ENCODE data around the gene FEM1A. TPM values are rescaled to one million over a fixed set of nuclear protein-coding genes. Genes with fewer than 3 reads are reported as not detected.
"Not testable (repeated sequence)": the region's sequence is repeated elsewhere in the genome, so short reads cannot be mapped to it uniquely, and the experiment has no call there.

FEM1A gene
- total RNA-seq, 1 donor from 2014 or later: 20.2 TPM

DNA sequence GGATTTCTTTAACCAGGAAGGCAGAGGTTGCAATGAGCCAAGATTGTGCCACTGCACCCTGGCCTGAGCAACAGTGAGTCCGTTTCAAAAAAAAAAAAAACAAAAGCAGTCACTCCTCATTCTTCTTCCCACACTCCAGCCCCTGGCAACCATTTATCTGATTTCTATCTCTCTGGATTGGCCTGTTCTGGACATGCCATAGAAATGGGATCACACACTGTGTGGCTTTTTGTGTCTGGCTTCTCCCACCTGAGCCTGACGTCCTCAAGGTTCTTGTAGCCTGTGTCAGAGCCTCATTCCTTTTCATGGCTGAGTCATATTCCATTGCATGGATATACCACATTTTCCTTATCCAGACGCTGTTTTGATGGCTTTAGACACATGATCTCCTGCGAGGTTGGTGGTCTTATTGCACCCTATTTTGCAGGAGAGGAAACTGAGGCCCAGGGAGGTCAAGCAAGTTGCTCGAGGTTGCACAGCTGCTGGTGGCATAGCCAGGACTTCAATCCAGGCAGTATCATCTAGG, 15.8 kb upstream of the FEM1A start:
- no peaks in the 10 kb centered on the region for H3K36me3 ChIP-seq
- TF ChIP-seq, protein P1, sequence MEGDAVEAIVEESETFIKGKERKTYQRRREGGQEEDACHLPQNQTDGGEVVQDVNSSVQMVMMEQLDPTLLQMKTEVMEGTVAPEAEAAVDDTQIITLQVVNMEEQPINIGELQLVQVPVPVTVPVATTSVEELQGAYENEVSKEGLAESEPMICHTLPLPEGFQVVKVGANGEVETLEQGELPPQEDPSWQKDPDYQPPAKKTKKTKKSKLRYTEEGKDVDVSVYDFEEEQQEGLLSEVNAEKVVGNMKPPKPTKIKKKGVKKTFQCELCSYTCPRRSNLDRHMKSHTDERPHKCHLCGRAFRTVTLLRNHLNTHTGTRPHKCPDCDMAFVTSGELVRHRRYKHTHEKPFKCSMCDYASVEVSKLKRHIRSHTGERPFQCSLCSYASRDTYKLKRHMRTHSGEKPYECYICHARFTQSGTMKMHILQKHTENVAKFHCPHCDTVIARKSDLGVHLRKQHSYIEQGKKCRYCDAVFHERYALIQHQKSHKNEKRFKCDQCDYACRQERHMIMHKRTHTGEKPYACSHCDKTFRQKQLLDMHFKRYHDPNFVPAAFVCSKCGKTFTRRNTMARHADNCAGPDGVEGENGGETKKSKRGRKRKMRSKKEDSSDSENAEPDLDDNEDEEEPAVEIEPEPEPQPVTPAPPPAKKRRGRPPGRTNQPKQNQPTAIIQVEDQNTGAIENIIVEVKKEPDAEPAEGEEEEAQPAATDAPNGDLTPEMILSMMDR (IDR thresholded peaks at IDR 0.05): no peak
- intact Hi-C loops (cut with DNase I): no loop called here
- no peak overlapping the region for H3K27ac ChIP-seq
- H3K27me3 ChIP-seq: no peaks in the 10 kb centered on the region
- H3K4me1 ChIP-seq: no peaks in the 10 kb centered on the region
- H3K9me3 ChIP-seq: no peaks in the 10 kb centered on the region
- H3K4me3 ChIP-seq: no peak overlapping the region
- no peak for DNase-seq (ENCODE audit: low spot score in 2 of 2)

DNA sequence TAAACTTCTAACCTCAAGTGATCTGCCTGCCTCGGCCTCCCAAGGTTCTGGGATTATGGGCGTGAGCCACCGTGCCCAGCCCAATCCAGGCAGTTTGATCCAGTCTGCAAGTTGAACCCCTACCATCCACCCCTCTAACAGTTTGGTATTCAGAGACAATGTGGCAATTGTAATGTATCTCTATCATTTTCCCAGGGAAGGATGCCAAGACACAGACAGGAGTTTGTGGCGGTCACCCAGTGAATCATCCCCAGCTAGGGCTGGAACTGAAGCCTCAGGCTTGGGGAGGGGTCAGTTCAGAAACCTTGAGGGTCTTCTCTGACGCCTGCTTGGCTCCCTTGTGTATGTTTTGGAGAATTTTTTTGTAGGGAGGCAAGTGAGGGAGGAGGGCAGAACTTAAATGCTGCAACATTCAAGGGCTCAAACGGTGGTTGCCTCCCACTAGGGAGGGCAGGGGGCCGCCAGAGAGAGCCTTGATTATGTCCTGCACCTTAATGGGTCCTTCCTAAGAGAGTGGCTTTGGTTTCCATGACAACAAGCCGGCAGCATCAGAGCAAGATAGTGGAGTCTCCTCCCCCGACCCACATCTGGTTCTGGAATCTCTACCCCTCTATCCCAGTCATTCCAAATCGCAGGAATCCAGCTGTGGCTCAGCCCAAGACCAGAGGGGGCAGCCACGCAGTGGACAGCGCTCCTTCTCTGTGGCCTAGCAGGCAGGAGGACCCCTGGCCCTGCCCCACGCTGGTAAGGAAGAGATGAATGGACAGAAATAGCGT, 14.9 kb upstream of the FEM1A start:
- H3K27me3 ChIP-seq: no peaks in the 10 kb centered on the region
- H3K9me3 ChIP-seq: no peaks in the 10 kb centered on the region
- no peak for DNase-seq (ENCODE audit: low spot score in 2 of 2)
- no peak overlapping the region for H3K27ac ChIP-seq
- TF ChIP-seq, protein P1 (IDR thresholded peaks at IDR 0.05): no peak
- H3K4me1 ChIP-seq: no peaks in the 10 kb centered on the region
- H3K4me3 ChIP-seq: no peak overlapping the region
- intact Hi-C loops (cut with DNase I): no loop called here
- H3K36me3 ChIP-seq: no peaks in the 10 kb centered on the region

DNA sequence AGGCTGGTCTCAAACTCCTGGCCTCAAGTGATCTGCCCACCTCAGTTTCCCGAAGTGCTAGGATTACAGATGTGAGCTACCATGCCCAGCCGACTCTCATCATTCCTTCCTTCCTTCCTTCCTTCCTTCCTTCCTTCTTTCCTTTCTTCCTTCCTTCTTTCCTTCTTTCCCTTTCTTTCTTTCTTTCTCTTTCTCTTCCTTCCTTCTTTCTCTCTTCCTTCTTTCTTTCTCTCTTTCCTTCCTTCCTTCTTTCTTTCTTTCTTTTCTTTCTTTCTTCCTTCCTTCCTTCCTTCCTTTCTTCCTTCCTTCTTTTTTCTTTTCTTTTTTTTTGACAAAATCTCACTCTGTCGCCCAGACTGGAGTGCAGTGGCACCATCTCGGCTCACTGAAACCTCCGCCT, 13.4 kb upstream of the FEM1A start:
- H3K36me3 ChIP-seq; DNase-seq (ENCODE audit: low spot score in 2 of 2); H3K27me3 ChIP-seq; H3K4me3 ChIP-seq; intact Hi-C loops (cut with DNase I); H3K4me1 ChIP-seq; H3K27ac ChIP-seq; H3K9me3 ChIP-seq: not testable (repeated sequence)

- Histone ChIP-seq H3K4me3 (no peak overlapping the region), H3K27ac (no peak overlapping the region), H3K36me3 (no peaks in the 10 kb centered on the region), H3K4me1 (no peaks in the 10 kb centered on the region), H3K9me3 (no peaks in the 10 kb centered on the region), H3K27me3 (no peaks in the 10 kb centered on the region)
- no peak for DNase-seq (ENCODE audit: low spot score in 2 of 2)
- TF ChIP-seq, protein P1 (IDR thresholded peaks at IDR 0.05): no peak
- intact Hi-C loops (cut with DNase I): no loop called here
Observed at GRCh38 chr19:4780860-4781259, 10.7 kb upstream of the FEM1A start.

GRCh38 chr19:4781801-4782200, 9.7 kb upstream of the FEM1A start:
- TF ChIP-seq, protein P1 (IDR thresholded peaks at IDR 0.05): no peak
- no peaks in the 10 kb centered on the region for H3K36me3 ChIP-seq
- no peaks in the 10 kb centered on the region for H3K27me3 ChIP-seq
- no peak overlapping the region for H3K4me3 ChIP-seq
- DNase-seq (ENCODE audit: low spot score in 2 of 2): no peak
- H3K27ac ChIP-seq: no peak overlapping the region
- H3K9me3 ChIP-seq: no peaks in the 10 kb centered on the region
- H3K4me1 ChIP-seq: no peaks in the 10 kb centered on the region
- intact Hi-C loops (cut with DNase I): no loop called here

- H3K27ac ChIP-seq; H3K4me1 ChIP-seq; intact Hi-C loops (cut with DNase I); H3K27me3 ChIP-seq; H3K4me3 ChIP-seq; H3K36me3 ChIP-seq; DNase-seq (ENCODE audit: low spot score in 2 of 2); H3K9me3 ChIP-seq: not testable (repeated sequence)
Observed at GRCh38 chr19:4786412-4787016, 5.0 kb upstream of the FEM1A start.

GRCh38 chr19:4792019-4792865, 708 bp downstream of the FEM1A start:
- H3K27me3 ChIP-seq; DNase-seq (ENCODE audit: low spot score in 2 of 2); H3K9me3 ChIP-seq: not testable (repeated sequence)
- intact Hi-C loops (cut with DNase I): loop anchor here (5.0 kb wide), 1 partner anchor 120 kb away; no protein-coding TSS in a partner anchor
- H3K4me3 ChIP-seq: peak overlapping the region; percentile 72 to 86
- H3K27ac ChIP-seq: peak overlapping the region; percentile 86 to 89
- peaks cover 12 to 19% of the 10 kb centered on the region in 2 donors for H3K4me1 ChIP-seq
- peaks cover 27 to 30% of the 10 kb centered on the region in 2 donors for H3K36me3 ChIP-seq

DNA sequence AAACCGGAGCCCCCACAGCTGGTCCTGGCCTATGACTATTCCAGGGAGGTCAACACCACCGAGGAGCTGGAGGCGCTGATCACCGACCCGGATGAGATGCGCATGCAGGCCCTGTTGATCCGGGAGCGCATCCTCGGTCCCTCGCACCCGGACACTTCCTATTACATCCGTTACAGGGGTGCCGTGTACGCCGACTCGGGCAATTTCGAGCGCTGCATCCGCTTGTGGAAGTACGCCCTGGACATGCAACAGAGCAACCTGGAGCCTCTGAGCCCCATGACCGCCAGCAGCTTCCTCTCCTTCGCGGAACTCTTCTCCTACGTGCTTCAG, 1.3 kb downstream of the FEM1A start:
- H3K4me1 ChIP-seq: peaks cover 12 to 19% of the 10 kb centered on the region in 2 donors
- not testable (repeated sequence) for H3K27ac ChIP-seq
- intact Hi-C loops (cut with DNase I): loop anchor here (5.0 kb wide), 1 partner anchor 119 kb away; no protein-coding TSS in a partner anchor

DNA sequence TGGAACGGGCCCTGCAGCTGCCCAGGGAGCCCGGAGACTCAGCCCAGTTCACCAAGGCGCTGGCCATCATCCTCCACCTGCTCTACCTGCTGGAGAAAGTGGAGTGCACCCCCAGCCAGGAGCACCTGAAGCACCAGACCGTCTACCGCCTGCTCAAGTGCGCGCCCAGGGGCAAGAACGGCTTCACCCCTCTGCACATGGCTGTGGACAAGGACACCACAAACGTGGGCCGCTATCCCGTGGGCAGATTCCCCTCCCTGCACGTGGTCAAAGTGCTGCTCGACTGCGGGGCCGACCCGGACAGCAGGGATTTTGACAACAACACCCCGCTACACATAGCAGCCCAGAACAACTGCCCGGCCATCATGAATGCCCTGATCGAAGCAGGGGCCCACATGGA, 1.7 kb downstream of the FEM1A start:
- H3K36me3 ChIP-seq: peaks cover 32 to 35% of the 10 kb centered on the region in 2 donors
- intact Hi-C loops (cut with DNase I): loop anchor here (5.0 kb wide), 1 partner anchor 119 kb away; no protein-coding TSS in a partner anchor
- DNase-seq (ENCODE audit: low spot score in 2 of 2): not testable (repeated sequence)

More for the DNA sequence above, 1.3 kb downstream of the FEM1A start:
- Histone ChIP-seq H3K4me3 (peak overlapping the region; percentile 72 to 86), H3K36me3 (peaks cover 32 to 35% of the 10 kb centered on the region in 2 donors)
- not testable (repeated sequence) for H3K9me3 ChIP-seq; DNase-seq (ENCODE audit: low spot score in 2 of 2); H3K27me3 ChIP-seq

More for the DNA sequence above, 1.7 kb downstream of the FEM1A start:
- H3K4me1 ChIP-seq: peaks cover 12 to 19% of the 10 kb centered on the region in 2 donors
- H3K27ac ChIP-seq, H3K9me3 ChIP-seq, H3K27me3 ChIP-seq: not testable (repeated sequence)
- peak overlapping the region in 1 of 2 donors; percentile 86 for H3K4me3 ChIP-seq

Measured in ascending aorta (tissue), 2 donors.